Large intestine (tissue), 3 donors: ENCODE results near the gene SREBF2. TPM values are rescaled to one million over a fixed set of nuclear protein-coding genes. Genes with fewer than 3 reads are reported as not detected.

Experiments used
- DNase-seq, 2 donors: peaks; one replicate each; pipeline versions ENCODE4 v3.0.0 to v3.0.0-alpha.2; 2013
- H3K27ac ChIP-seq: one replicate; pipeline ENCODE4 v1.5.1; 2013; ENCODE audit warnings: low read length
- H3K27me3 ChIP-seq: 2 replicates; pipeline ENCODE4 v1.6.1; 2013; ENCODE audit warnings: low read length; ENCODE audit not compliant: control insufficient read depth, insufficient read depth
- H3K36me3 ChIP-seq: 2 replicates; pipeline ENCODE4 v1.6.1; 2013; ENCODE audit warnings: low read length; ENCODE audit not compliant: control insufficient read depth, insufficient read depth
- H3K4me1 ChIP-seq: one replicate; pipeline ENCODE4 v1.6.1; 2013; ENCODE audit warnings: low read length; ENCODE audit not compliant: control insufficient read depth, insufficient read depth
- H3K4me3 ChIP-seq: one replicate; pipeline ENCODE4 v1.5.1; 2013; ENCODE audit warnings: low read length
- H3K9me3 ChIP-seq: one replicate; pipeline ENCODE4 v1.6.1; 2013; ENCODE audit warnings: mild to moderate bottlenecking, low read depth, low read length, moderate library complexity; ENCODE audit not compliant: control insufficient read depth
- WGBS: methylation state at CpG from one replicate; pipeline ENCODE4 v1.1.5; 2013; ENCODE audit warnings: low lambda C conversion rate; ENCODE audit not compliant: insufficient coverage; 5-methylcytosine and 5-hydroxymethylcytosine counted together
- polyA plus RNA-seq: library from polyadenylated mRNA; unstranded; fragments of 120-200 nt; gene quantifications from one replicate; pipeline ENCODE4 v1.2.1, GENCODE V29; 2013

Gene SREBF2
- polyA plus RNA-seq, 1 donor: 73.5 TPM

- Histone ChIP-seq H3K4me1 (peaks cover 9% of the 10 kb centered on the region), H3K36me3 (peaks cover 12% of the 10 kb centered on the region), H3K4me3 (no peak overlapping the region), H3K9me3 (no peaks in the 10 kb centered on the region), H3K27ac (no peak overlapping the region), H3K27me3 (no peaks in the 10 kb centered on the region)
- DNase-seq: no peak
These were observed 27.3 kb upstream of the SREBF2 start for GRCh38 chr22:41805639-41806038.

- peaks cover 25% of the 10 kb centered on the region for H3K36me3 ChIP-seq
- no peaks in the 10 kb centered on the region for H3K9me3 ChIP-seq
- H3K27me3 ChIP-seq: no peaks in the 10 kb centered on the region
- no peaks in the 10 kb centered on the region for H3K4me1 ChIP-seq
- H3K4me3 ChIP-seq: no peak overlapping the region
- no peak for DNase-seq
- no peak overlapping the region for H3K27ac ChIP-seq
- no CpG with 5 or more reads among the region's 6 CpGs for WGBS
These were observed 24.5 kb upstream of the SREBF2 start for GRCh38 chr22:41808400-41808799.

- Histone ChIP-seq H3K9me3 (no peaks in the 10 kb centered on the region), H3K36me3 (peaks cover 32% of the 10 kb centered on the region), H3K27ac (no peak overlapping the region), H3K4me1 (no peaks in the 10 kb centered on the region), H3K4me3 (no peak overlapping the region), H3K27me3 (no peaks in the 10 kb centered on the region)
- 100% methylated on average over 1 of the region's 12 CpGs for WGBS
- no peak for DNase-seq
These were observed 22.9 kb upstream of the SREBF2 start for GRCh38 chr22:41810022-41810421.

- H3K9me3 ChIP-seq: no peaks in the 10 kb centered on the region
- no CpG with 5 or more reads among the region's 16 CpGs for WGBS
- H3K27me3 ChIP-seq: no peaks in the 10 kb centered on the region
- H3K4me3 ChIP-seq: no peak overlapping the region
- no peak overlapping the region for H3K27ac ChIP-seq
- no peak for DNase-seq
- H3K36me3 ChIP-seq: peaks cover 39% of the 10 kb centered on the region
- no peaks in the 10 kb centered on the region for H3K4me1 ChIP-seq
These were observed 19.9 kb upstream of the SREBF2 start for GRCh38 chr22:41812805-41813545.

- Histone ChIP-seq H3K4me3 (no peak overlapping the region), H3K4me1 (no peaks in the 10 kb centered on the region), H3K27ac (no peak overlapping the region), H3K36me3 (peaks cover 38% of the 10 kb centered on the region), H3K9me3 (no peaks in the 10 kb centered on the region), H3K27me3 (no peaks in the 10 kb centered on the region)
- DNase-seq: no peak
- no CpG with 5 or more reads among the region's 9 CpGs for WGBS
These were observed 19.0 kb upstream of the SREBF2 start for GRCh38 chr22:41813726-41814410.

GRCh38 chr22:41815716-41816115, 17.2 kb upstream of the SREBF2 start:
- DNase-seq: no peak
- no peaks in the 10 kb centered on the region for H3K4me1 ChIP-seq
- peaks cover 32% of the 10 kb centered on the region for H3K36me3 ChIP-seq
- H3K9me3 ChIP-seq: no peaks in the 10 kb centered on the region
- H3K27me3 ChIP-seq: no peaks in the 10 kb centered on the region
- no peak overlapping the region for H3K27ac ChIP-seq
- H3K4me3 ChIP-seq: no peak overlapping the region
- WGBS: no CpG with 5 or more reads among the region's 3 CpGs

- H3K27ac ChIP-seq: no peak overlapping the region
- no peaks in the 10 kb centered on the region for H3K27me3 ChIP-seq
- no peak for DNase-seq
- H3K36me3 ChIP-seq: peaks cover 28% of the 10 kb centered on the region
- WGBS: no CpG with 5 or more reads among the region's 1 CpG
- H3K9me3 ChIP-seq: no peaks in the 10 kb centered on the region
- H3K4me3 ChIP-seq: no peak overlapping the region
- H3K4me1 ChIP-seq: no peaks in the 10 kb centered on the region
These were observed 16.7 kb upstream of the SREBF2 start for GRCh38 chr22:41816241-41816640.

- no peak overlapping the region for H3K4me3 ChIP-seq
- H3K27me3 ChIP-seq: no peaks in the 10 kb centered on the region
- no peaks in the 10 kb centered on the region for H3K4me1 ChIP-seq
- no CpG with 5 or more reads among the region's 2 CpGs for WGBS
- no peak for DNase-seq
- H3K27ac ChIP-seq: no peak overlapping the region
- H3K9me3 ChIP-seq: no peaks in the 10 kb centered on the region
- peaks cover 26% of the 10 kb centered on the region for H3K36me3 ChIP-seq
These were observed 16.0 kb upstream of the SREBF2 start for GRCh38 chr22:41816871-41817270.

GRCh38 chr22:41818011-41818410, 14.9 kb upstream of the SREBF2 start:
- WGBS: no CpG with 5 or more reads among the region's 5 CpGs
- no peak overlapping the region for H3K27ac ChIP-seq
- no peak overlapping the region for H3K4me3 ChIP-seq
- no peaks in the 10 kb centered on the region for H3K9me3 ChIP-seq
- peaks cover 22% of the 10 kb centered on the region for H3K36me3 ChIP-seq
- no peaks in the 10 kb centered on the region for H3K27me3 ChIP-seq
- no peak for DNase-seq
- no peaks in the 10 kb centered on the region for H3K4me1 ChIP-seq

GRCh38 chr22:41818596-41818995, 14.3 kb upstream of the SREBF2 start:
- WGBS: no CpG with 5 or more reads among the region's 6 CpGs
- no peak for DNase-seq

GRCh38 chr22:41819257-41819656, 13.6 kb upstream of the SREBF2 start:
- Histone ChIP-seq H3K36me3 (peaks cover 19% of the 10 kb centered on the region), H3K4me1 (no peaks in the 10 kb centered on the region), H3K27me3 (no peaks in the 10 kb centered on the region), H3K27ac (no peak overlapping the region), H3K9me3 (no peaks in the 10 kb centered on the region), H3K4me3 (no peak overlapping the region)
- WGBS: no CpG with 5 or more reads among the region's 4 CpGs
- DNase-seq: no peak

More at GRCh38 chr22:41818596-41818995, 14.3 kb upstream of the SREBF2 start:
- Histone ChIP-seq H3K27me3 (no peaks in the 10 kb centered on the region), H3K27ac (no peak overlapping the region), H3K4me3 (no peak overlapping the region), H3K9me3 (no peaks in the 10 kb centered on the region), H3K4me1 (no peaks in the 10 kb centered on the region), H3K36me3 (peaks cover 19% of the 10 kb centered on the region)
